Mucosa of stomach (tissue), 1 donor: ENCODE measurements around the gene SHF.
"Not testable (repeated sequence)": the region's sequence is repeated elsewhere in the genome, so short reads cannot be mapped to it uniquely, and the experiment has no call there.

Source experiments
- H3K27me3 ChIP-seq: one replicate; pipeline ENCODE4 v1.7.0; 2013; ENCODE audit warnings: mild to moderate bottlenecking, low read length; ENCODE audit not compliant: control insufficient read depth, insufficient read depth
- H3K36me3 ChIP-seq: one replicate; pipeline ENCODE4 v1.7.0; 2013; ENCODE audit warnings: low read length; ENCODE audit not compliant: control insufficient read depth, insufficient read depth
- H3K4me1 ChIP-seq: one replicate; pipeline ENCODE4 v1.7.0; 2013; ENCODE audit warnings: mild to moderate bottlenecking, low read length; ENCODE audit not compliant: control insufficient read depth, insufficient read depth
- H3K4me3 ChIP-seq: one replicate; pipeline ENCODE4 v1.7.0; 2013; ENCODE audit warnings: low read length
- H3K9ac ChIP-seq: one replicate; pipeline ENCODE4 v1.7.0; 2013; ENCODE audit warnings: mild to moderate bottlenecking, low read length, moderate library complexity
- H3K9me3 ChIP-seq: one replicate; pipeline ENCODE4 v1.7.0; 2013; ENCODE audit warnings: mild to moderate bottlenecking, low read length, moderate library complexity; ENCODE audit not compliant: control insufficient read depth
- donor health status: Pancreatic carcinoma.

The SHF gene

DNA sequence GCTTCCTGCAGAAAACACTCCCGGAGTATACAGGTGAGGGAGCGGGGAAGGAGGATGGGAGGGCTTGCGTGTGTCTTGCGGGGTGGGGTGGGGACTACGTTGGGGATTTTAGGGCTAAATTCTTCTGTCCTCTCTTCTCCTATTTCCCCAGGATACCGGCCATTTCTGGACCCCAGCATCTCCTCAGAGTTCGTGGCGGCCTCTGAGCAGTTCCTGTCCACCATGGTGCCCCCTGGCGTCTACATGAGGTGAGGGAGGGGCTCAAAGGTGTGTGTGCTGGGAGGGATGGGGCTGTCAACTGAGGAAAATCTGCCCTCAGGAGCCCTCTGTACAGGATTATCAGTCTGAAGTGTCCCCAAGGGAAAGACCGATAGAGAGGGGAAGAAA lies 51.4 kb downstream of the SHF start:
- no peaks in the 10 kb centered on the region for H3K9me3 ChIP-seq
- H3K27me3 ChIP-seq = peaks cover 35% of the 10 kb centered on the region

GRCh38 chr15:45135705-45136377 lies 51.9 kb downstream of the SHF start:
- not testable (repeated sequence) for H3K9me3 ChIP-seq, H3K36me3 ChIP-seq, H3K4me3 ChIP-seq, H3K9ac ChIP-seq
- Histone ChIP-seq H3K27me3 (peaks cover 35% of the 10 kb centered on the region), H3K4me1 (peaks cover 21% of the 10 kb centered on the region)

More for the DNA sequence above, 51.4 kb downstream of the SHF start:
- Histone ChIP-seq H3K36me3 (no peaks in the 10 kb centered on the region), H3K4me1 (peaks cover 21% of the 10 kb centered on the region), H3K9ac (no peak overlapping the region), H3K4me3 (no peak overlapping the region)

DNA sequence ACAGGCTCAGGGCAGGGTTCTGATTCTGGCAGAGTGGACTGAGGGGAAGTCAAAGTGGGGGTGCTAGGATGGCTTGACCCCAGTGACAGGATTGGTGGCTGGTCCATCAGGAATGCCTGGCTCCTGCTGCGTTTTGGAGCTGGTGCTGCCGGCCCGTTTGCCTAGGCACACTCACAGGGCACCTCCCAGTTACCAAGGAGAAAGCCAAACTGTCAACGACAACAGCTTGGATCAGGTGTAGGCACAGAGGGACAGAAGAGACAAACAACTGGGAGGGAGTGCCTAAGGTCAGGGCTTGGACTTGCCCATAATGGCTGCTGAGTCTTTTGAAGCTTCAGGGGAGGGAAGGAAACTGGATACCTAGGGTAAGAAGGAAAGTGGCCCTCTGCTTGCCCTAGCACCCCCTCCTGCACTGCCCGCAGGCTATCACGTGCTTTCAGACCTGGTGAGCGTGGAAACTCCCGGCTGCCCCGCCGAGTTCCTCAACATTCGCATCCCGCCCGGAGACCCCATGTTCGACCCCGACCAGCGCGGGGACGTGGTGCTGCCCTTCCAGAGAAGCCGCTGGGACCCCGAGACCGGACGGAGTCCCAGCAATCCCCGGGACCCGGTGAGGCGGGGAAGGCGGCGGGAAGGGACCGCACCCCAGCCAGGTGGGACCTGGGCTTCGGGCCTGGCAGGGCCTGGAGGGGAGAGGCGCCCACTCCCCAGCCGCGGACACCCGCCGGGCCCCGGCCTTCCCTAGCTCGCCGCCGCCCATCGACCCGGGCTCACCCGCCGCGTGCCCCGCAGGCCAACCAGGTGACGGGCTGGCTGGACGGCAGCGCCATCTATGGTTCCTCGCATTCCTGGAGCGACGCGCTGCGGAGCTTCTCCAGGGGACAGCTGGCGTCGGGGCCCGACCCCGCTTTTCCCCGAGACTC lies 52.8 kb downstream of the SHF start:
- Histone ChIP-seq H3K4me3 (no peak overlapping the region), H3K36me3 (no peaks in the 10 kb centered on the region), H3K27me3 (peaks cover 43% of the 10 kb centered on the region), H3K9ac (no peak overlapping the region), H3K4me1 (peaks cover 23% of the 10 kb centered on the region), H3K9me3 (no peaks in the 10 kb centered on the region)

DNA sequence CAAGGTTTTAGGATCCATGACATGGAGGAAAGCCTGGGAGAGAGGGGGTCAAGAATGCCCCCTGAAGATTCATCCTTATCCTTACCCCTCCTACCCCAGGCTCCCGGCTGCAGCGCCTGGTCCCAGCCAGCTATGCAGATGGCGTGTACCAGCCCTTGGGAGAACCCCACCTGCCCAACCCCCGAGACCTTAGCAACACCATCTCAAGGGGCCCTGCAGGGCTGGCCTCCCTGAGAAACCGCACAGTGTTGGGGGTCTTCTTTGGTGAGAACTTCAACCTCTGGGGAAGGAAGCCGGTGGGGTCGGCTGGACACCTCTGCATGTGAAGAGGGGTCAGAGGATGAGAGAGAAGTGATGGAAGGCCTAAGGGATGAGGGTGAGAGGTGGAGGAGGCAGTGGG lies 53.7 kb downstream of the SHF start:
- H3K4me1 ChIP-seq = peaks cover 19% of the 10 kb centered on the region
- H3K27me3 ChIP-seq = peaks cover 50% of the 10 kb centered on the region
- no peaks in the 10 kb centered on the region for H3K9me3 ChIP-seq
- no peak overlapping the region for H3K4me3 ChIP-seq
- H3K36me3 ChIP-seq = no peaks in the 10 kb centered on the region
- H3K9ac ChIP-seq = no peak overlapping the region

- no peaks in the 10 kb centered on the region for H3K36me3 ChIP-seq
- H3K9ac ChIP-seq = no peak overlapping the region
- H3K4me1 ChIP-seq = peaks cover 18% of the 10 kb centered on the region
- H3K4me3 ChIP-seq = no peak overlapping the region
- H3K9me3 ChIP-seq = no peaks in the 10 kb centered on the region
- H3K27me3 ChIP-seq = peaks cover 55% of the 10 kb centered on the region
Measured at GRCh38 chr15:45133561-45133920, 54.2 kb downstream of the SHF start.

DNA sequence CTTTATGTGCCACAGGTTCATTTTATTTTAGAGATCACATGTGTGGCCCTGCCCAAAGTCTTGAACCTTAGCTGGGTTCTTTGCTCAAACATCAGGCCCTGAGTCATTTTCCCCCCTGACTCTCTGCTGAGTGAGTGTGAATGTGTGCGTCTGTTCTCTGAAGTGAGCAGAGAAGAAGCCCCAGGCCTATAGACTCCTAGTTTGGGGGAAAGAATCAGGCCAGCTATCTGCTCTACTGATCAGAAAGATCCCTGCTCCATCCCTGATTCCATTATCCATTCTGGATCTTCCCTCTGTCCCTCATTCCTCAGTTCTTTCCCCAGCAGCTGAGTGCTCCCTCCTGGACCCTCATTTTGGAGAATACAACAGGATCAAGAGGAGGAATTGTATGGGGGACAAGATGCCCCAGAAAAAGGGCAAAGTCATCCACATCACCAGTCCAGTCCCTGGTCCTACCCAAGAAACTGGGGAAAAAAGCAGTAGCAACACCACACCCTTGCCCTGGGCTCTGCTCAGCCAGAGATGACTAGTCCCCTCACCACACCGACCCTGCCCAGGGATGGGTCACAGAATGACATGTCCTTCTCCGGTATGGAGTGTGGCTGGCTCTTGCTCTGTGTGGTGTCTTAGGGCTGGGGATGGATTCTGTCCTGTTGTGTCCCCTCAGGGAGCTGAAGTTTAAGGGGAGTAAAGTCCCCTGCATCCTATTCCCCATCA lies 54.8 kb downstream of the SHF start:
- H3K36me3 ChIP-seq = no peaks in the 10 kb centered on the region
- H3K27me3 ChIP-seq = peaks cover 61% of the 10 kb centered on the region
- H3K9me3 ChIP-seq = no peaks in the 10 kb centered on the region
- no peak overlapping the region for H3K4me3 ChIP-seq
- no peak overlapping the region for H3K9ac ChIP-seq
- peaks cover 18% of the 10 kb centered on the region for H3K4me1 ChIP-seq

DNA sequence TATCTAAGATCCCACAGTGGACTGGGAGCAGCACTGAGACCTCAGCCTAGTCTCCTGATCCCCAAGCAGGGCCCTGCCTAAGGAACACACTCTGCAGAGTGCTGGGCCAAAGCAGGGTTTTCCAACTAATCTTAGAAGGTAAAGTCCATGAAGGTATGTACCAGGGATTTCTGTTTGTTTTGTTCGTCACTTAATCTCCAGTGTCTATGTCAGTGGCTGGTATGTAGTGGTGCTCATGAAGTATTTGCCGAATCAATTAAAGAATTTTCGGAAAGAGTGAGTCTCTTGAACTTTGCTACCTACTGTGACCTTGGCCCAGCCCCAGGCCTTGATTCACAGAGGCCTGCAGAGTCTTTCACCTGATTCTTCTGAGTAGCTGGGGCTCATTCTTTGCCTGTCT lies 56.3 kb downstream of the SHF start:
- Histone ChIP-seq H3K36me3 (no peaks in the 10 kb centered on the region), H3K9me3 (no peaks in the 10 kb centered on the region), H3K4me3 (no peak overlapping the region), H3K4me1 (peaks cover 18% of the 10 kb centered on the region), H3K27me3 (peaks cover 66% of the 10 kb centered on the region), H3K9ac (no peak overlapping the region)

- Histone ChIP-seq H3K27me3 (peaks cover 58% of the 10 kb centered on the region), H3K36me3 (no peaks in the 10 kb centered on the region), H3K4me3 (no peak overlapping the region), H3K4me1 (peaks cover 18% of the 10 kb centered on the region), H3K9ac (peak overlapping the region; percentile 22), H3K9me3 (no peaks in the 10 kb centered on the region)
Measured at GRCh38 chr15:45130291-45131000, 57.3 kb downstream of the SHF start.

- Histone ChIP-seq H3K4me1 (peaks cover 14% of the 10 kb centered on the region), H3K36me3 (no peaks in the 10 kb centered on the region), H3K9ac (peak within 1 kb of the TSS; percentile 22), H3K4me3 (no peak within 1 kb of the TSS), H3K27me3 (peaks cover 50% of the 10 kb centered on the region), H3K9me3 (no peaks in the 10 kb centered on the region)
Measured at GRCh38 chr15:45129651-45130129, 58.1 kb downstream of the SHF start, which contains the start of the genes DUOX1 and DUOXA1. Gene DUOX1 (plus strand): TSS chr15:45129994. CDS start chr15:45131967, 1,973 bp downstream. Gene DUOXA1 (minus strand): TSS chr15:45129879. CDS start chr15:45123014, 6,865 bp downstream.

DNA sequence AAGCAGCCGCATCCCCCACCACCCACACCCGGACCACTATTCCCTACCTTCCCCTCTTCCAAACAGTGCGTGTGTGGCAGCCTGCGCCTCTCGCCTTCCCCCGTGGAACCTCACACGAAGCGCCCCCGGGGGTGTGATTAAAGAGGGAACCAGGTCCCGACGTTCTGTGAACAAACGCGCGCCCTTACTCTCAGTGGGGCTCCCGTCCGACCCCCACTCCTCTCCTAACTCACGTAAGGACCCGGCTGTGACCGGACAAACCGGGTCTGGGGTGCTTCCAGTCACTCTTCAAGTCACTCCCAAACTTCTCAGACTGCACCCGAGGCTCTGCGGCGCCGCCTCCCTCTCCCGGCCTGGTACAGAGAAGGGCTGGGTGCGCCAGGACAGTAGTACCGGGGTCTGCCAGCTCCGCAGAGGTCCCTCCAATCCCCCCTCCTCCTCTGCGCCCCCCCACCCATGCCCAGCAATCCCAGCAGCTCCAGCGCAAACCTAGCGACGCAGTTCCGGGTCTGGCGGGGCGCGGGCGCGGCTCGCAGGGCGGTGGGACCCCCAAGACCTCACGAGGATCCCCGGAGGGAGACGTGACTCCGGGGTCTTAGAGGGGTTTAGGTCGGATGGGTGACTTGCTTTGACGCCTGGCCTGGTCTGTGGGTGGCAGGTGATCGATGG lies 58.7 kb downstream of the SHF start:
- H3K4me3 ChIP-seq = no peak overlapping the region
- no peaks in the 10 kb centered on the region for H3K9me3 ChIP-seq
- H3K4me1 ChIP-seq = peaks cover 9% of the 10 kb centered on the region
- H3K36me3 ChIP-seq = no peaks in the 10 kb centered on the region
- H3K9ac ChIP-seq = no peak overlapping the region
- peaks cover 44% of the 10 kb centered on the region for H3K27me3 ChIP-seq

- Histone ChIP-seq H3K4me1 (peaks cover 20% of the 10 kb centered on the region), H3K27me3 (peaks cover 32% of the 10 kb centered on the region), H3K9me3 (no peaks in the 10 kb centered on the region), H3K36me3 (no peaks in the 10 kb centered on the region), H3K4me3 (no peak overlapping the region), H3K9ac (no peak overlapping the region)
Measured at GRCh38 chr15:45126535-45127158, 61.1 kb downstream of the SHF start.
